Endothelial cell (in vitro differentiated cells): Measurements from ENCODE around the gene CTXN1. TPM values are rescaled to one million over a fixed set of nuclear protein-coding genes. Genes with fewer than 3 reads are reported as not detected.
A peak's percentile ranks its signal among the peaks of the same experiment; 100 is the strongest.

Experiments
- DNase-seq: peaks from one replicate; pipeline ENCODE4 v3.0.0; 2021; ENCODE audit warnings: low spot score
- H3K27ac Mint-ChIP-seq: one replicate; pipeline ENCODE4 v1.8.0; 2021; ENCODE audit warnings: mixed read lengths, inconsistent platforms; ENCODE audit not compliant: unreplicated experiment
- H3K27me3 Mint-ChIP-seq: one replicate; pipeline ENCODE4 v1.8.0; 2021; ENCODE audit warnings: mild to moderate bottlenecking, moderate library complexity, mixed read lengths, inconsistent platforms; ENCODE audit not compliant: unreplicated experiment
- H3K36me3 Mint-ChIP-seq: one replicate; pipeline ENCODE4 v1.8.0; 2021; ENCODE audit warnings: mild to moderate bottlenecking, low read depth, mixed read lengths, inconsistent platforms; ENCODE audit not compliant: unreplicated experiment
- H3K4me1 Mint-ChIP-seq: one replicate; pipeline ENCODE4 v1.8.0; 2021; ENCODE audit warnings: mild to moderate bottlenecking, mixed read lengths, inconsistent platforms; ENCODE audit not compliant: unreplicated experiment
- H3K4me3 Mint-ChIP-seq: one replicate; pipeline ENCODE4 v1.8.0; 2021; ENCODE audit warnings: mild to moderate bottlenecking, mixed read lengths, inconsistent platforms; ENCODE audit not compliant: unreplicated experiment
- H3K9me3 Mint-ChIP-seq: one replicate; pipeline ENCODE4 v1.8.0; 2021; ENCODE audit warnings: mixed read lengths, inconsistent platforms; ENCODE audit not compliant: unreplicated experiment
- CTCF ChIP-seq: fragments of 200-600 bp; sonication (generic); IDR thresholded peaks from one replicate; pipeline ENCODE4 v1.5.0; 2021; ENCODE audit warnings: antibody characterized with exemption; ENCODE audit not compliant: unreplicated experiment
- total RNA-seq: library from RNA; stranded (reverse); fragmentation: NEBNext Ultra II Directional; extraction: Animal tissue kit (Norgen Biotek cat#: 25700); gene quantifications from one replicate; pipeline ENCODE4 v1.2.1, GENCODE V29; 2021; ENCODE audit not compliant: unreplicated experiment

CTXN1 gene
- total RNA-seq, 1 donor from 2014 or later, result 18.3 TPM

GRCh38 chr19:7907544-7907943 lies 18.4 kb downstream of the CTXN1 start:
- H3K27ac Mint-ChIP-seq, result no peak overlapping the region
- peaks cover 9% of the 10 kb centered on the region for H3K36me3 Mint-ChIP-seq
- TF ChIP-seq CTCF, result no peak
- no peak overlapping the region for H3K4me3 Mint-ChIP-seq
- peaks cover 12% of the 10 kb centered on the region for H3K4me1 Mint-ChIP-seq
- no peaks in the 10 kb centered on the region for H3K9me3 Mint-ChIP-seq
- no peak for DNase-seq
- H3K27me3 Mint-ChIP-seq, result peaks cover 11% of the 10 kb centered on the region

GRCh38 chr19:7907122-7907521 lies 18.8 kb downstream of the CTXN1 start:
- no peak overlapping the region for H3K4me3 Mint-ChIP-seq
- peaks cover 12% of the 10 kb centered on the region for H3K4me1 Mint-ChIP-seq
- no peak overlapping the region for H3K27ac Mint-ChIP-seq
- H3K36me3 Mint-ChIP-seq, result peaks cover 9% of the 10 kb centered on the region
- no peaks in the 10 kb centered on the region for H3K9me3 Mint-ChIP-seq
- no peak for TF ChIP-seq CTCF
- peaks cover 11% of the 10 kb centered on the region for H3K27me3 Mint-ChIP-seq
- DNase-seq, result no peak

- Mint-ChIP-seq H3K9me3 (no peaks in the 10 kb centered on the region), H3K4me1 (peaks cover 12% of the 10 kb centered on the region), H3K4me3 (peak overlapping the region; percentile 76), H3K27ac (peak overlapping the region; percentile 62), H3K36me3 (peaks cover 9% of the 10 kb centered on the region), H3K27me3 (peaks cover 11% of the 10 kb centered on the region)
- no peak for DNase-seq
- TF ChIP-seq CTCF, result no peak
Observed at GRCh38 chr19:7905859-7906258, 20.1 kb downstream of the CTXN1 start.

- peaks cover 12% of the 10 kb centered on the region for H3K4me1 Mint-ChIP-seq
- TF ChIP-seq CTCF, result no peak
- H3K36me3 Mint-ChIP-seq, result peaks cover 9% of the 10 kb centered on the region
- H3K9me3 Mint-ChIP-seq, result no peaks in the 10 kb centered on the region
- peaks cover 13% of the 10 kb centered on the region for H3K27me3 Mint-ChIP-seq
- peak overlapping the region; percentile 94 for H3K4me3 Mint-ChIP-seq
- DNase-seq, result no peak
- H3K27ac Mint-ChIP-seq, result peak overlapping the region; percentile 92
Observed at GRCh38 chr19:7905268-7905667, 20.7 kb downstream of the CTXN1 start.

GRCh38 chr19:7904074-7905020 lies 21.6 kb downstream of the CTXN1 start:
- DNase-seq, result no peak

More at GRCh38 chr19:7904074-7905020, 21.6 kb downstream of the CTXN1 start:
- Mint-ChIP-seq H3K27me3 (peaks cover 13% of the 10 kb centered on the region), H3K4me1 (peaks cover 12% of the 10 kb centered on the region), H3K4me3 (peak overlapping the region; percentile 94), H3K9me3 (no peaks in the 10 kb centered on the region), H3K36me3 (peaks cover 9% of the 10 kb centered on the region), H3K27ac (peak overlapping the region; percentile 92)
- TF ChIP-seq CTCF, result no peak
